Endometrial microvascular endothelial cells (primary cell): Measurements from ENCODE around the gene PRRT1. TPM values are rescaled to one million over a fixed set of nuclear protein-coding genes. Genes with fewer than 3 reads are reported as not detected.

Experiments
- in situ Hi-C: cut with HindIII; loops from 2 replicates; pipeline ENCODE4 v1.10.0; 2017; ENCODE audit warnings: low sequenced_read_pairs, low pct_unique_long_range_greater_than_20kb; ENCODE audit errors: inconsistent ontology term
- total RNA-seq: library from RNA; depleted of rRNA; stranded (reverse); fragments of >200 nt; gene quantifications from one replicate; pipeline ENCODE4 v1.2.3, GENCODE V29; 2015; ENCODE audit errors: inconsistent ontology term

Gene PRRT1
- total RNA-seq, 1 donor from 2014 or later = not detected

DNA sequence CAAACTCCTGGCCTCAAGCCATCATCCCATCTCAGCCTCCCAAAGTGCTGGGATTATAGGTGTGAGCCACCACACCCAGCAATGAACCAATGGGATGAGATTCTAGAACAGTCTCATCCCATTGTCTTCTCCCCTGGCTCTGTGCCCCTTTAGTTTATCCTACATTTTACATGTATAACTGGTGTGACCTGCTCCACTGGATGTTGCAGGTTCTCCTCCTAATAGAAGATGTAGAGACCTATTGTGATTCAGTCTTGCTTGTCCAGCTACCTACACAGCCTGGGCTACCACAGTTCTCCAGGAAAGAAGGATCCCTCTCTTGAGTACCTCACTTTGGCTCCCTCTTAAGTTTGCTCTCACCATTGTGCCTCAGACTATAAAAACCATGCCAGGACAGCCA lies 19.6 kb downstream of the PRRT1 start:
- in situ Hi-C loops = no loop called here

GRCh38 chr6:32131439-32131948 lies 20.2 kb downstream of the PRRT1 start:
- in situ Hi-C loops = no loop called here

GRCh38 chr6:32129297-32130088 lies 22.2 kb downstream of the PRRT1 start:
- in situ Hi-C loops = no loop called here

DNA sequence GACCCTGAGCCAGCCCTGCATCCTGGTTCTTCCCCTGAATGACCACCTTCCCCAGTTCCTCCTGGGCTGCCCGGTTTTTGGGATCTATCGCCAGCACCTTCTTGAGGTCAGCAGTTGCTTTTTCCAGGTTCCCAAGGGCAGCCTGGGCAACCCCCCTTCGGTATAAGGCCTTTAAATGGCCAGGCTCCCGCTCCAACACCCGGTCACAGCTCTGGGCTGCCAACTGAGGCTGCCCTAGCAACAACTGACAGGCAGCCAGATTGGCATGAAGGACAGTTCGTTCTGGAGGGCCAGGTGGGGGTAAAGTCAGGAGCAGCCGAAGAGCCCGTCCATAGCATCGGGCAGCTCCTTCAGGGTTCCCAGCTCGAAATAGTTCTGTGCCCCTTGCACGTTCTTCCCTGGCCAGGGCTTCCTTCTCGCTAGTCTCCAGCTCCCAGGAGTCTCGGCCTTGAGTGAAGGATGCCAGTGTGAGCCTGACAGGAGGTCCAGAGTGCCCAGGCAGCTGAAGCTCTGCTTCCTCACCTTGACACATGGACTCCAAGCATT lies 22.9 kb downstream of the PRRT1 start:
- in situ Hi-C loops = no loop called here

- in situ Hi-C loops = no loop called here
Observed at GRCh38 chr6:32127717-32128592, 23.8 kb downstream of the PRRT1 start, which contains the start of gene ATF6B. Gene ATF6B, minus strand, starts transcription at chr6:32128246. Its CDS starts 39 bp downstream, at chr6:32128207.

- in situ Hi-C loops = no loop called here
Observed at GRCh38 chr6:32127409-32127716, 24.4 kb downstream of the PRRT1 start.

GRCh38 chr6:32126880-32127279 lies 24.9 kb downstream of the PRRT1 start:
- in situ Hi-C loops = no loop called here

DNA sequence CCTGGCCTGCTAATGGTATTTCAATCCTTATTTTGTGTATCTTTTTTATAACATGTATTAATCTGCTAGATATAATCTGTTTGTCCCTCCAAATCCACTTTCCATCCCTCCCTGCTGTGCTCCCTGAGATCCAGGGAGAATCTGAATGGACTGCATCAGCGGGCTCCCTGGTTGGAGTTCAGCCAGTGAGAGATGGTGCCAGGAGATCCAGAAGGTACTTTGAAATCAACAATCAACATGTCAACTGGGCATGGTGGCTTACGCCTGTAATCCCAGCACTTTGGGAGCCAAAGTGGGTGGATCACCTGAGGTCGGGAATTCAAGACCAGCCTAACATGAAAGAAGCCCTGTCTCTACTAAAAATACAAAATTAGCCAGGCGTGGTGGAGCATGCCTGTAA lies 28.1 kb downstream of the PRRT1 start:
- in situ Hi-C loops = loop anchor here (25.0 kb wide), 1 partner anchor 186 kb away; the partner anchor contains the start of genes C2 and CFB

DNA sequence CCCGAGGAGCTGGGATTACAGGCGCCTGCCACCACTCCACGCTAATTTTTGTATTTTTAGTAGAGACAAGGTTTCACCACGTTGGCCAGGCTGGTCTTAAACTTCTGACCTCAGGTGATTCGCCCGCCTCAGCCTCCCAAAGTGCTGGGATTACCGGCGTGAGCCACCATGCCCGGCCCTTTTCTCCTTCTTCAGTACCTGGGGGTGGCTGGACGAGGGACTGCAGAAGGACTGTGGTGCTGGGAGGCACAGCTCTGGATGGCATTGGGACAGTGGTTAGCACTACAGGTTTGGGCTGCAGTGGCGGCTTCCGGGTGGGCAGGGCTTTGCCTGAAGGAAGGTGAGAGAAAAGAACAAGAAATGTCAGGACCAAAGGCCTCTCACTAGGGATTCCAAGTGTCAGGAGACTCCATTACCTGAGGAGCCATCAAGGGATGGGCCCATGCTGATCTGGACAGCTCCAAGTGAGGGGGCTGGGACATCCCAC lies 31.1 kb downstream of the PRRT1 start:
- in situ Hi-C loops = loop anchor here (25.0 kb wide), 1 partner anchor 183 kb away; the partner anchor contains the start of genes C2 and CFB

- in situ Hi-C loops = loop anchor here (25.0 kb wide), 1 partner anchor 182 kb away; the partner anchor contains the start of genes C2 and CFB
Observed at GRCh38 chr6:32118782-32119628, 32.7 kb downstream of the PRRT1 start.

DNA sequence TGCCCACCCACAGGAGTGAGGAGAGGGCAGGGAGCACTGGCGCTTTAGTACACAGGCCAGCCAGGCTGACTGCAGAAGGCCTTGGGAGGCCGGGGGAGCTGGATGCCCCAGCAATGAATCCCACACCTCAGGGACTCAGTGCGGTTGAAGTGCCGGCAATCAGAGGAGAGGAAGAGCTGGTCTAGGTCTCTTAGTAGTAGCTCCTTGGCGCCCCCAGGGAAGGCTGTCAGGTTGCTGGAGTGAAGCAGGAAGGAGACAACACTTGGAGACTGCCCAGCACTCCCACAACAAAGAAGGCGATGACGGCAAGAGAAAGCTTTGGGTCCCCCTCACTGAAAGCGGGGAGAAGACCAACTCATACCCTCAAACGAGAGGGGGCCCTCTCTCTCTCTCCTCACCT lies 34.3 kb downstream of the PRRT1 start:
- in situ Hi-C loops = loop anchor here (25.0 kb wide), 1 partner anchor 180 kb away; the partner anchor contains the start of genes C2 and CFB

GRCh38 chr6:32116674-32117073 lies 35.1 kb downstream of the PRRT1 start:
- in situ Hi-C loops = loop anchor here (25.0 kb wide), 1 partner anchor 179 kb away; the partner anchor contains the start of genes C2 and CFB

DNA sequence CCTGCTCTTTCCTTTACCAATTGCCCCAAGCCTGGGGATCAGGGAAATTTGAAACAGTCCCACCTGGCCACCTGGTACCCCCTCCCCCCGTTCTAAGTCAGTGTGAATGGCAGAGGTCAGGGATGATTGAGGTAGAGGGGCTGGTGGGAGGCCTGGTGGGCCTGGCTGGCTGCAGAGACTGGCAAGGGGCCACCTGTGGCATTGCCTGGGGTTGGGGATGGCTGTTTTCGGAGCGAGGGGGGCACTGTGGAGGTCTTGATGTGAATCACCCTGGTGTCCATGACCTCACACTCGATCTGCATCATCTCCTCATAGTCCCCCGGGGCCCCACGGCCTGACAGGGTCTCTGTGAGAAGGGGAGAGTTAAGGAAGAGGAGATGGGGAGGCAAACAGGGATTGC lies 36.1 kb downstream of the PRRT1 start:
- in situ Hi-C loops = loop anchor here (25.0 kb wide), 1 partner anchor 178 kb away; the partner anchor contains the start of genes C2 and CFB

DNA sequence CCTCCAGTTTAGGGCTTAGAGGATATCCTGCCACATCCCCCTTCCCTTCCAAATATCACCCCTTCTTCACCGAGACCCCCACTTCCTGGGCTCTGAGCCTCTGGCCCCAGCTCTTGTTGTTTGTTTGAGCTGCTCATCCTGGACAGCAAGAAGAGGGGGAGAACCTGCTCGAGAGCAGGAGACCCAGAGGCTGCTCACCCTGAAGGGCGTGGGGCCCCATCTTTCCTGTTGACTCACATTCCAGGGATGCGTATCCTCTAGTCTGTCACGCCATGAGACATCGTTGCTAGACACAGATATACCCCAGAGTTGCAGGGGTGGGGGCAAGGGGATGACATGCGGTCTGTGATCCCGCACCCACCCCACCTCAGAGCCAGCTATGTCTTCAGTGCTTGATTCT lies 36.9 kb downstream of the PRRT1 start:
- in situ Hi-C loops = loop anchor here (25.0 kb wide), 1 partner anchor 177 kb away; the partner anchor contains the start of genes C2 and CFB

DNA sequence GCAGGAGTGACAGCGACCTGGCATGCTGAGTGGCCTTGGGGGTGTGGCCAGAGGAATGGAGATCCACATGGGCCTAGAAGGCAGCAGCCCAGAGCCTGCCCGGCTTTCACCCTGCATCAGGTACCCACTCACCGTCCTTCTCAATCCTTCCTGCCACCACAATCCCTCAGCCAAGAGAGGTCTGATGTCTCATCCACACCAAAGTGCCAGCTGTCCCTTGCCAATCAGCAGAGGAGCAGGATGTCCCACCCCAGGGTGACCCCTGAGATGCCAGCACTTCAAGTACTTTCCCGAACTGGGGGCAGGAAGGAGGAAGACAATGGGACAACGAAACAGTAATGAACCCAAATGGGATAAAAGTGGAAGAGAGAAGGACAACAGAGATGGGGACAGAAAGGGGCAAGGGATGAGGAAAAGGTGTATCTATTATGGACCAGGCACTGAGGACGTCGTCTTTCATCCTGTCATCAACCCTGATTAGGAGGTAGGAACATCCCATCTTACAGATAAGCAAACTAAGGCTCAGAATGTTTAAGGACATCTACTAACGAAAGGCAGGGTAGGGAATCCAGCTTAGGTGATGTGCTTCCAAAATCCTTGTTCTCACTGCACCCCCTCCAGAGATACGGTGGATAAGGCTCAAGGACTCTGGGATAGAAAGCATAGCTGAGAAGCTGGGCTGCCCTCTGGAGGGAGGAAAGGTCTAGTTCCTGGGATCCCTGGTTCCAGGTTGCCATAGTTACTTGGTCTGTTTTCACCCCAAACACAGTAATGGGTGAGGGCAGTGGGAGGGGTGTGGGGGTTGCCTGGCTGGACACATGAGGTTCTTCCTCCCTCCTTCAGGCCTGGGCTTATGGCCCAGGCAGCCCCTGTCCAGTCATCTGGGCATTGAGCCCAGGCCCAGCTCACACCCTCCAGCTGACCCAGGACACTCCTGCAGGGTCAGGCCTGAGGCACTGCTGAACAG lies 38.1 kb downstream of the PRRT1 start:
- in situ Hi-C loops = loop anchor here (25.0 kb wide), 1 partner anchor 176 kb away; the partner anchor contains the start of genes C2 and CFB

DNA sequence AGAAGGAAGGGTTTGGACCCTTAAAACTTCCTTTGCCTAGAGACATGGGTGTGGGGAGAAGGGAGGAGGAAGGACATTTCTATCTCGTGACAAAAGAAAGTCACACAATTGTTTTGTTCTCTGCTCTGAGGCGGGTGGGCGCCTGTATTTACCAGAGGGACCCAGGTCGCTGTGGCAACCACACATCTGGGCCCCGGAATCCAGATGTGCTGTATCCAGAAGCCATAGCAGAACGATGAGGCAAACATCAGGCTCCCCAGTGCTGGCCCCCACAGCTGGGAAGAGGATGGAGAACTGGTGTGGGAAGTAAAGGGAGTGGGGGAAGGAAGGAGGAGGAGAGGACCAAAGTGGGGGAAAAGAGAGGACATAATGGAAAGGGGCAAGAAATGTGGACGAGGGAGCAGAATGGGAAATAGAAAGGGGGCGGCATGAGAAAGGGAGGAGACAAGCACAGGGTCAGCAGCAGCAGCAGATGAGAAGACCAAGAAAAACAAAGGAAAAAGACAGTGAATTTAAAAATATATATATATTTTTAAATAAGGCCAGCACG lies 39.2 kb downstream of the PRRT1 start:
- in situ Hi-C loops = loop anchor here (25.0 kb wide), 1 partner anchor 175 kb away; the partner anchor contains the start of genes C2 and CFB
